ENCODE results near the gene ICA1. TPM values are rescaled to one million over a fixed set of nuclear protein-coding genes. Genes with fewer than 3 reads are reported as not detected.

Gene ICA1
- polyA plus RNA-seq, 1 donor (not counting 4 experiments of a cell fraction or from before 2014, with no cell fraction given), result 1.9 TPM

- Histone ChIP-seq H3K9me3 (ENCODE audit: control insufficient read depth, low read depth, low read length) (no peaks in the 10 kb centered on the region), H3K4me1 (ENCODE audit: control insufficient read depth, extremely low read depth, insufficient read depth, low read length) (no peaks in the 10 kb centered on the region), H4K20me1 (ENCODE audit: control insufficient read depth, extremely low read depth, insufficient read depth, low read length) (no peaks in the 10 kb centered on the region), H2AFZ (ENCODE audit: control insufficient read depth, low read length) (no peak overlapping the region), H3K27me3 (ENCODE audit: control insufficient read depth, extremely low read depth, insufficient read depth, low read length) (no peaks in the 10 kb centered on the region), H3K27ac (ENCODE audit: control insufficient read depth, insufficient read depth, low read length) (no peak overlapping the region), H3K36me3 (ENCODE audit: control insufficient read depth in 2 of 2, extremely low read depth in 1 of 2, insufficient read depth in 2 of 2, low read length in 2 of 2) (no peaks in the 10 kb centered on the region), H3K4me3 (ENCODE audit: control insufficient read depth in 2 of 3, extremely low read depth in 1 of 3, insufficient read depth in 2 of 3, low read depth in 1 of 3, low read length in 3 of 3) (no peak overlapping the region), H3K9me1 (ENCODE audit: control insufficient read depth, extremely low read depth, insufficient read depth, low read length) (no peaks in the 10 kb centered on the region), H3K79me2 (ENCODE audit: control insufficient read depth, insufficient read depth, low read length) (no peaks in the 10 kb centered on the region), H3K9ac (ENCODE audit: control insufficient read depth, extremely low read depth, insufficient read depth, low read length) (no peak overlapping the region), H3K4me2 (ENCODE audit: control insufficient read depth, extremely low read depth, insufficient read depth, low read depth, low read length) (no peak overlapping the region)
- DNase-seq (ENCODE audit: low read depth, low spot score) (no peak), FAIRE-seq (no peak)
- TF ChIP-seq CTCF (optimal IDR thresholded peaks at IDR 0.05 in 1 of 3, IDR thresholded peaks at IDR 0.05 in 1 of 3, conservative IDR thresholded peaks at IDR 0.05 in 1 of 3; ENCODE audit: extremely low read depth in 1 of 3, insufficient read depth in 2 of 3, low read length in 3 of 3) (no peak), EZH2 (IDR thresholded peaks at IDR 0.05; ENCODE audit: low read length) (no peak)
- dilution Hi-C loops (cut with MboI; ENCODE audit: extremely low pct_ligation_motif_present, low sequenced_read_pairs), result no loop called here
These were observed 176.5 kb downstream of the ICA1 start for GRCh38 chr7:8085420-8085819.

GRCh38 chr7:8084836-8085235, 177.1 kb downstream of the ICA1 start:
- Histone ChIP-seq H3K9ac (ENCODE audit: control insufficient read depth, extremely low read depth, insufficient read depth, low read length) (no peak overlapping the region), H3K9me3 (ENCODE audit: control insufficient read depth, low read depth, low read length) (no peaks in the 10 kb centered on the region), H3K9me1 (ENCODE audit: control insufficient read depth, extremely low read depth, insufficient read depth, low read length) (no peaks in the 10 kb centered on the region), H3K27me3 (ENCODE audit: control insufficient read depth, extremely low read depth, insufficient read depth, low read length) (no peaks in the 10 kb centered on the region), H3K4me2 (ENCODE audit: control insufficient read depth, extremely low read depth, insufficient read depth, low read depth, low read length) (no peak overlapping the region), H3K4me1 (ENCODE audit: control insufficient read depth, extremely low read depth, insufficient read depth, low read length) (no peaks in the 10 kb centered on the region), H3K79me2 (ENCODE audit: control insufficient read depth, insufficient read depth, low read length) (no peaks in the 10 kb centered on the region), H3K4me3 (ENCODE audit: control insufficient read depth in 2 of 3, extremely low read depth in 1 of 3, insufficient read depth in 2 of 3, low read depth in 1 of 3, low read length in 3 of 3) (no peak overlapping the region), H3K27ac (ENCODE audit: control insufficient read depth, insufficient read depth, low read length) (no peak overlapping the region), H3K36me3 (ENCODE audit: control insufficient read depth in 2 of 2, extremely low read depth in 1 of 2, insufficient read depth in 2 of 2, low read length in 2 of 2) (no peaks in the 10 kb centered on the region), H4K20me1 (ENCODE audit: control insufficient read depth, extremely low read depth, insufficient read depth, low read length) (no peaks in the 10 kb centered on the region), H2AFZ (ENCODE audit: control insufficient read depth, low read length) (no peak overlapping the region)
- DNase-seq (ENCODE audit: low read depth, low spot score), result no peak
- FAIRE-seq, result no peak
- TF ChIP-seq EZH2 (IDR thresholded peaks at IDR 0.05; ENCODE audit: low read length) (no peak), CTCF (optimal IDR thresholded peaks at IDR 0.05 in 1 of 3, IDR thresholded peaks at IDR 0.05 in 1 of 3, conservative IDR thresholded peaks at IDR 0.05 in 1 of 3; ENCODE audit: extremely low read depth in 1 of 3, insufficient read depth in 2 of 3, low read length in 3 of 3) (no peak)
- dilution Hi-C loops (cut with MboI; ENCODE audit: extremely low pct_ligation_motif_present, low sequenced_read_pairs), result no loop called here

Data from keratinocyte (primary cell).